IPS DF 4.7 (cell line): ENCODE results near the gene IRAK3.
"Not testable (repeated sequence)": the region's sequence is repeated elsewhere in the genome, so short reads cannot be mapped to it uniquely, and the experiment has no call there.

ENCODE experiments used
- DNase-seq: peaks from one replicate; pipeline ENCODE4 v3.0.0-alpha.2; 2013; ENCODE audit warnings: low spot score; ENCODE audit errors: extremely low read depth

IRAK3 gene

GRCh38 chr12:66211573-66211972, 22.6 kb downstream of the IRAK3 start:
- not testable (repeated sequence) for DNase-seq

GRCh38 chr12:66213011-66213410, 24.0 kb downstream of the IRAK3 start:
- DNase-seq = not testable (repeated sequence)

GRCh38 chr12:66217342-66217917, 28.4 kb downstream of the IRAK3 start:
- no peak for DNase-seq

GRCh38 chr12:66228462-66228861, 39.4 kb downstream of the IRAK3 start:
- DNase-seq = no peak

- no peak for DNase-seq
Measured at GRCh38 chr12:66232263-66232662, 43.2 kb downstream of the IRAK3 start.

- DNase-seq = not testable (repeated sequence)
Measured at GRCh38 chr12:66234037-66234693, 45.2 kb downstream of the IRAK3 start.

- peak; percentile 5 for DNase-seq
Measured at GRCh38 chr12:66234773-66235625, 46.0 kb downstream of the IRAK3 start.

- DNase-seq = no peak
Measured at GRCh38 chr12:66235626-66236281, 46.7 kb downstream of the IRAK3 start.

GRCh38 chr12:66236282-66236675, 47.3 kb downstream of the IRAK3 start:
- not testable (repeated sequence) for DNase-seq

GRCh38 chr12:66236969-66237368, 48.0 kb downstream of the IRAK3 start:
- DNase-seq = no peak

- no peak for DNase-seq
Measured at GRCh38 chr12:66237505-66238175, 48.6 kb downstream of the IRAK3 start.

GRCh38 chr12:66239295-66239694, 50.3 kb downstream of the IRAK3 start:
- DNase-seq = no peak

- DNase-seq = no peak
Measured at GRCh38 chr12:66240096-66240820, 51.2 kb downstream of the IRAK3 start.

- DNase-seq = no peak
Measured at GRCh38 chr12:66241061-66242043, 52.3 kb downstream of the IRAK3 start.

- no peak for DNase-seq
Measured at GRCh38 chr12:66242311-66242710, 53.3 kb downstream of the IRAK3 start.

- no peak for DNase-seq
Measured at GRCh38 chr12:66243911-66244310, 54.9 kb downstream of the IRAK3 start.

- no peak for DNase-seq
Measured at GRCh38 chr12:66244446-66244845, 55.4 kb downstream of the IRAK3 start.

- DNase-seq = no peak
Measured at GRCh38 chr12:66247741-66248140, 58.7 kb downstream of the IRAK3 start.

GRCh38 chr12:66251049-66251448, 62.0 kb downstream of the IRAK3 start:
- no peak for DNase-seq
